Posterior cingulate gyrus (tissue), 11 donors: ENCODE measurements around the gene ALDH6A1.
A peak's percentile ranks its signal among the peaks of the same experiment; 100 is the strongest.
"Not testable (repeated sequence)": the region's sequence is repeated elsewhere in the genome, so short reads cannot be mapped to it uniquely, and the experiment has no call there.

Experiments used
- DNase-seq, 10 donors: peaks; one replicate each; pipeline versions ENCODE4 v3.0.0 to v3.0.0-alpha.2; 2020 to 2021; ENCODE audit warnings: mixed read lengths in 3 of 10
- intact Hi-C: fragments of 100-400 bp; cut with DNase I; formaldehyde crosslinking; loops from one replicate; pipeline ENCODE4 v1.15.1; 2023

The ALDH6A1 gene

DNA sequence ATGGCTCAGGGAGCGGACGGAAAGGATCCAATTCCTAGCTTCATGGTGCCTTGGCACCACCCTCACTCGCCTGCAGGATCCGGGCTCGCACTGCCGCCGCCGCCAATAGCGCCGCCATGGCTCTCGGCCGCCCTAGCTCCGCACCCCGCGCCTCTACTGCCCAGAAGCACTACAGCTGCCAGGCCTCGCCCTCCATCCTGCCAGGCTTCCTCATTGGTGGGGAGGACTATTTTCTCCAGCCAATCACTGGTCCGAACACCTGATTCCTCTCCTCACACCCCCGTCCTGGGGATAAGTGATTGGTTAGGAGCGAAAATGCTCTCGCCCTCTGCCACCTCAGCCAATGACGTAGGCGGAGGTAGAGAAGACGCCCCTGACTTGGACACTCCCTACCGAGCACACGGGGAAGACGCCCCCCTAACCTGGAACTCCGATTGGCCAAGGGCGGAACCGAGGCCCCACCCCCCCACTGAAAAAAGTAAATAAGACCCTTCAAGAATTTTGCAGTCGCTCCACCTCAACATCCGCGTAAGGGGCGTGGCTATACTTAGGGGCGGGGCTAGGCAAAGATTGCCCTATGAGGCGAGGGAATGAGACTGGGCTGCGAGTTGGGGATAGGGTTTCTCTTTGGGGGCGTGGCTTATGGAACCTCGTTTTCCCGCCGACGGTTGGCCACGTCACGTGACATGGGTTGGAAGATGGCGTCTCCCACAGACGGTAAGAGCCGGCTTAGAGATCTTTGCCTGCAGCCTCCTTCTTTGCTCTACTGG is at the start of gene ALDH6A1, which contains the start of gene LIN52:
Gene ALDH6A1 (minus strand): TSS at position 177 of the 770 bp plus-strand sequence. CDS start 59 bp downstream, at position 118.
Gene LIN52 (plus strand): TSS at position 680 of the 770 bp plus-strand sequence. CDS start 19 bp downstream, at position 699.
- intact Hi-C loops: loop anchor here (2.0 to 10.0 kb wide), 2 partner anchors 66 to 410 kb away; partner anchors contain the start of genes BBOF1, ENTPD5, ISCA2 and NPC2
- DNase-seq: peak; percentile 95 to 100 (median 98)

- intact Hi-C loops: no loop called here
- no peak for DNase-seq
Observed at GRCh38 chr14:74127634-74128033, 43.4 kb upstream of the ALDH6A1 start.

DNA sequence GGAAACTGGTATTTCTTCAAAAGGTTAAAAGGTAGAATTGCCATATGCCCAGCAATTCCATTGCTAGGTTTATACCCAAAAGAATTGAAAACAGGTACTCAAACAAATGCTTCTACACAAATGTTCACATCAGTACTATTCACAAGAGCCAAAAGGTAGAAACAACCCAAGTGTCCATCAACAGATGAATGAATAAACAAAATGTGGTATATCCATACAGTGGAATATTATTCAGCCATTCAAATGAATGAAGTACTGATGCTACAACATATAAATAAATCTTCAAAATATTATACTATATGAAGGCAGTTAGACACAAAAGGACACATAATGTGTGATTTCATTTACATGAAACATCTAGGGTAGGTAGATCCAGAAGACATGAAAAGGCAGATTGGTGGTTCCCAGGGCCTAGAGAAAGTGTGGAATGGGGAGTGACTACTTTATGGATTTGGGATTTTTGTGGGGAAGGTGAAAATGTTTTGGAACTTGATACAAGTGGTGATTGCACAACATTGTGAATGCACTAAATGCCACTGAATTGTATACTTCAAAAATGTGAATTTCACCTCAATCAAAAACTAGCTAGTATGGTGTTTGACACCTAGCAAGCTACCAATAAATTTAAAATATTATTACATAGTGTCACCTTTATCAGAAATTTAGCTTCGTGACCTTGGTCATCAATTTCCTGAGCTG is 42.2 kb upstream of the ALDH6A1 start:
- intact Hi-C loops: no loop called here
- DNase-seq: no peak

GRCh38 chr14:74125487-74125886 is 41.2 kb upstream of the ALDH6A1 start:
- DNase-seq, intact Hi-C loops: not testable (repeated sequence)

GRCh38 chr14:74111395-74112216 is 27.4 kb upstream of the ALDH6A1 start:
- DNase-seq: not testable (repeated sequence)

DNA sequence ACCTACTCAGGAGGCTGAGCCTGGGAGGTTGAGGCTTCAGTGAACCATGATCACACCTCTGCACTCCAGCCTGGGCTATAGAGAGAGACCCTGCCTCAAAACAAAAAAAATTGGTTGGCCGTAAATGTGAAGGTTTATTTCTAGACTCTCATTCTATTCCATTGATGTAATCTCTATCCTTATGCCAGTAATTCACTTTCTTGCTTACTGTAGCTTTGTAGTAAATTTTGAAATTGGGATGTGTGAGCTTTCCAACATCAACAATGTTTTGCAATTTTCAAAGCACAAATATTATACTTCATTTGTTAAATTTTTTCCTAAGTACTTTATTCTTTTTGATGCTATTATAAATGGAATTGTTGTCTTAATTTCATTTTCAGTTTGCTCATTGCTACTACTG is 25.1 kb upstream of the ALDH6A1 start:
- no peak for DNase-seq
- intact Hi-C loops: no loop called here

More at GRCh38 chr14:74111395-74112216, 27.4 kb upstream of the ALDH6A1 start:
- intact Hi-C loops: loop anchor here (1.0 kb wide), 1 partner anchor 140 kb away; no protein-coding TSS in a partner anchor

- no peak for DNase-seq
- intact Hi-C loops: no loop called here
Observed at GRCh38 chr14:74105381-74105780, 21.1 kb upstream of the ALDH6A1 start.

- intact Hi-C loops: loop anchor here (10.0 kb wide), 1 partner anchor 405 kb away; the partner anchor contains the start of genes ISCA2 and NPC2
- no peak for DNase-seq
Observed at GRCh38 chr14:74089251-74090020, 5.2 kb upstream of the ALDH6A1 start.

DNA sequence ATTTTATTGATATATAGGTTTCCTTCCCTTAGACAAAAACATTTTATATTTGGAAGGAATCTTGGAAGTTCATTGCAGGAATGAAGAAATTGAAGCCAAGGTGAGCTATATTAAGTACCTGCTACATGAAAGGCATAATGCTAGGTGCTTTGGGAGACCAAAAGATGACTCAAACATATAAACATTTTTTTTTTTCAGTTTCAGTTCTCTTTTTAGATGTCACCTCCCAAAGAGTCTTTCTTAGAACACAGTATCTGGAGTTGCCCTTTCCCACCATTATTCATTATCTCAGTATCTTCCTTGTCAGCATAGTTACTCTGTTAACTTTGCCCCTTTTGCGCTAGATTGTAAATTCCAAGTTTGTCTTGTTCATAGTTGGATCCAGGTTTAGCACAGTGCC is 1.6 kb upstream of the ALDH6A1 start:
- intact Hi-C loops: loop anchor here (2.0 to 10.0 kb wide), 2 partner anchors 67 to 409 kb away; partner anchors contain the start of genes BBOF1, ENTPD5, ISCA2 and NPC2
- no peak for DNase-seq

DNA sequence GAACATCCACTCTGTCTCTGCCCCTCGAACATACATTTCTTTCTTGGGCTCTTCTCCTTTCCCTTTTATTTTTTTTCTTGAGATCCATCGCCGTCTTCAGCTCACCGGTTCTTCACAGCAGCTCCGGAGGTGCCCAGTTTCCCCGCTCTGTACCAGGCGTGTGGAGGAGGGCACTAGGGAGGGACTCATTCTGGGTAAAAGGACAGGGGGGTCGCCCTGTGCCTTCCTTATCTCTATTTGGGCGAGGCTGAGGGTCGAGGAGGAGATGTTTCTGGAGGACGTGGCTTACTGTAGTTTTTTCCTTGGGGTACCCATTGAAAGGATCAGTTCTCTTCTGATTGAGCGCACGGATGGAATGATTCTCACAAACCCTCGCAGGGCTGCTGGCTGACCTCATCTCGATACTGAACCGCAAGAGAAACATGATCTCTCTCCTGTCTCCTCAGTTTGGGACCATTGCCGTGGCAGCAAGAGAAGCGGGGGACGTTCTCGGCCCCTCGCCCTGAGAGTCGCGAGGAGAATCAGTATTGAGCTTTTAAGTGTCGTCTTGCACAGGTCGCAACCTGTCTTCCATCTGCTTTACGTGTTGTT is 889 bp upstream of the ALDH6A1 start:
- DNase-seq: no peak
- intact Hi-C loops: loop anchor here (2.0 to 10.0 kb wide), 2 partner anchors 66 to 410 kb away; partner anchors contain the start of genes BBOF1, ENTPD5, ISCA2 and NPC2

DNA sequence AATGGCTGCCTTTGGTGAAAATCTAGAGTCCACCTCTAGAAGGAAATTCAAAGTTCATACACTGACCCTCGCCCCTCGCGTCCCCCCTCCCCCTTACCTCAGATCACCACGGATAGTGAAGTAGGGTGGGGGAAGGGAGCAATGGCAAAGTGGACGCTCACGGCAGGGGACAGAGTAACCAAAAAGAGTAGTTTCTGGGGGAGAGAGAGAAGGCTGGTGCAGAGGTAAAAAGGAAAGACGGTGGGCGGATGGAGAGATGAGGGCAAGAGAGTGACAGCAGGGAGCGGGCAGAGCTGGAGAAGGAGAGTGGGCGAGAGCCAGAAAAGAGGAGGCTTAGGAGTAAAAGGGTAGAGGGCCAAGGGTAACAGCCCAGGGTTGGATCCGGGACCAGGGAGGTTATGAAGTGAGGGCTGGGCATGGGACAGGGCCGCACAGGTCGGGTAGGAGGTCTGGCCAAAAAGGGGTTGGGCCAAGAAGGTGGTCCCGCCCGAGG is 423 bp downstream of the ALDH6A1 start:
- DNase-seq: peak in 1 of 10 donors; percentile 7
- intact Hi-C loops: loop anchor here (2.0 to 10.0 kb wide), 2 partner anchors 65 to 411 kb away; partner anchors contain the start of genes BBOF1, ENTPD5, ISCA2 and NPC2

DNA sequence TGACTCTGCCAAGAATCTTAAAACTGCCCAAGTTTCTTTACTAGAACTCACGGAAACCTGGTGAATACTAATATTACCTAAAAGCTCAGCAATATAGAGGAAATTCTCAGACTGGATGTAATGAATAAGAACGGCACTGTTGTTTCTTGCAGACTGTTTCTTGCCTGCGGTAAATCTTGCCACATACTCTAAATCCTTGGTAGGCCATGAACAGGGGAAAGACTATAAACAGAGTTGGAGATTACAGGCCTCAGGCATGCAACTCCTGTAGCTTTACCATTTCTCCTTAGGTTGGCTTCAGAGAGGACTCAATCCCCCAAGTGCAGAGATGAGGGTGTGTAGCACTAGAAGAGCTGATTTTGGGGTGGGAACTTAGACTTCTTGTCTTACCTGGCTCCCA is 1.1 kb downstream of the ALDH6A1 start:
- no peak for DNase-seq
- intact Hi-C loops: loop anchor here (10.0 kb wide), 1 partner anchor 412 kb away; the partner anchor contains the start of genes ISCA2 and NPC2

GRCh38 chr14:74081491-74081890 is 2.8 kb downstream of the ALDH6A1 start:
- intact Hi-C loops: loop anchor here (10.0 kb wide), 1 partner anchor 413 kb away; the partner anchor contains the start of genes ISCA2 and NPC2

GRCh38 chr14:74080820-74081460 is 3.3 kb downstream of the ALDH6A1 start:
- intact Hi-C loops: loop anchor here (10.0 kb wide), 1 partner anchor 414 kb away; the partner anchor contains the start of genes ISCA2 and NPC2

More at GRCh38 chr14:74081491-74081890, 2.8 kb downstream of the ALDH6A1 start:
- no peak for DNase-seq

DNA sequence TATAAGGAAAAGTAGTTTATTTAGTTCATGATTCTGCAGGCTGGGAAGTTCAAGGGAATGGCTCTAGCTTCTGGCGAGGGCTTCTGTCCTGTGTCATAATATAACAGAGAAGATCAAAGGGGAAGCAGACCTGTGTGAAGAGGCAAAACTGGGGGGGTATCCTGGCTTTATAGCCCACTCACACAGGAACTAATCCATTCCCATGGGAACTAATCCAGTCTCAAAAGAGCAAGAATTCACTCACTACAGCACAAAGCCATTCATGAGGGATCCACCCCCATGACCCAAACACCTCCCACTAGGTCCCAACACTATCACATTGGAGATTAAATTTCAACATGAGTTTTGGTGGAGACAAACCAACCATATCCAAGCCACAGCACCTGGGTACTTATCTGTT is 6.9 kb downstream of the ALDH6A1 start:
- intact Hi-C loops: no loop called here
- DNase-seq: no peak

More at GRCh38 chr14:74080820-74081460, 3.3 kb downstream of the ALDH6A1 start:
- DNase-seq: no peak

GRCh38 chr14:74065746-74066575 is 18.3 kb downstream of the ALDH6A1 start:
- intact Hi-C loops: no loop called here
- no peak for DNase-seq

DNA sequence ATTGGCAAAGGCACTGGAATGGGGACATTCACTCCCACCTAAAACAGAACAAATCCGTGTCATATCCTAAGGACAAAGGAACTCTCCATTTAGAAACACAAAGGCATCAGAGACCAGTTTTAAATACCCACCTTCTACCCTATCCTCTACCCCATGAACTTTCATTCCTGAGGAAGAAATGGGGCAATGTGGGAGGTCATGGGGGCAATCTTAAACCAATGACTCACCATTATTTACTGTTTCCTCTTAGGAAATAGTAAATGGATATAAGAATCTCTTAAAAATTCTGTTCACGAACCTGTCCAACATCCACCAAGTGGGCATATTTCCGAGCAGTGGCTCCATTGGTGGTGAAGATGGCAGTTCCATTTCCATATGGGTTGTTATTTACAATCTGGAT is 19.4 kb downstream of the ALDH6A1 start:
- no peak for DNase-seq
- intact Hi-C loops: no loop called here
